Measurements from ENCODE around the gene SPDEF.
A peak's percentile ranks its signal among the peaks of the same experiment; 100 is the strongest.

The SPDEF gene

GRCh38 chr6:34514593-34515472, 41.3 kb downstream of the SPDEF start:
- peak; percentile 69 for DNase-seq (ENCODE audit: low spot score)

DNA sequence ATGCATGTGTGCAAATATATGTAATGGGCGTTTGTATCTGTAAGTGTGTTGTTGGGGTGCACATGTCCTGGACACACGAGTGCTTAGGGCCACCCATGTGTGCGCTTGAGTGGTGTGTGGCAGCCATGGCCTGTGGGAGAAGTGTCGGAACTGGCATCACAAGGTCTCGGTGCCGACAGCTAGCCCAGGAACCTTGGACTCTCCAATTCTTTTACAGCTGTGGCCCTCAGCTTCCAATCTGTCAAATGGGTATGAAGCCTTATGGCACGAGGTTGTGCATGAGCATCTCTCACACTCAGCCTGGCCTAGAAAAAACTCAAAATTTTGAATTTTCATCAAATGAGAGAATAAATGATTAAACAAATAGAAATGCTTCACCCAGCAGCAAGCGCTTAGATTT, 42.0 kb downstream of the SPDEF start:
- DNase-seq (ENCODE audit: low spot score), result no peak

GRCh38 chr6:34513646-34514045, 42.5 kb downstream of the SPDEF start:
- DNase-seq (ENCODE audit: low spot score), result no peak

DNA sequence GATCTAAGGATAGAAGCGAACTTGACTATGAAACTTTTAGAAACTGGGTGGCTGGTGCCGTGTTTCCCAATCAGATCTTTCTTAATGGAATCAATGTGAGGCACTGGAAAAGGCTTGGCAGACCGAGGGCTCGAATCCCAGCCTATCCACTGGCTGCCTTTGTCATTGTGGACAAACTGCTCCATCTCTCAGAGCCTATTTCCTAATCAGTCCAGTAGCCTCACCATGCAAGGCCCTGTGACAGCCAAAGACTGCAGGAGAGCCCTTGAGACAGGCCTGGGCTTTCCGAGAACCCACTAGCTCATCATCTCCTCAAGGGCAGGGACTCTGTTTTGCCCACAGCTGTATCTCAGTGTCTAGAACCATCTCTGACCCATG, 43.4 kb downstream of the SPDEF start:
- DNase-seq (ENCODE audit: low spot score), result peak; percentile 45

- no peak for DNase-seq (ENCODE audit: low spot score)
These were observed 44.0 kb downstream of the SPDEF start for GRCh38 chr6:34511915-34512737.

GRCh38 chr6:34511214-34511914, 44.8 kb downstream of the SPDEF start:
- no peak for DNase-seq (ENCODE audit: low spot score)

GRCh38 chr6:34510299-34510698, 45.8 kb downstream of the SPDEF start:
- no peak for DNase-seq (ENCODE audit: low spot score)

DNA sequence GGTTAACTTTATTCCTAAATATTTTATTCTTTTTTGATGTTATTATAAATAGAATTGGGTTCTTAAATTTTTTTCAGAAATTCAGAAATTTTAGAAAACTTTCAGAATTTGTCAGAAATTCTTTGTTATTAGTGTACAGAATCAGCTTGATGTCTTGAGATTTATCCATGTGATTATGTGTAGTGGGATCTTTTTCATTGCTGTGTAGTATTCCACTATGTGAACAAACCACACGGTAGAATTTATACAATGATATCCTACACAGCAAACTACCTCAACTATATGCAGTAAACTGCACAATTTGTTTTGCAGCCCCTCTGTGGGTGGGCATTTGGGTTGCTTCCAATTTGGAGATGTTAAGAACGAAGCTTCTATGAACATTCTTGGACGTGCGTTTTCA, 46.3 kb downstream of the SPDEF start:
- no peak for DNase-seq (ENCODE audit: low spot score)

DNA sequence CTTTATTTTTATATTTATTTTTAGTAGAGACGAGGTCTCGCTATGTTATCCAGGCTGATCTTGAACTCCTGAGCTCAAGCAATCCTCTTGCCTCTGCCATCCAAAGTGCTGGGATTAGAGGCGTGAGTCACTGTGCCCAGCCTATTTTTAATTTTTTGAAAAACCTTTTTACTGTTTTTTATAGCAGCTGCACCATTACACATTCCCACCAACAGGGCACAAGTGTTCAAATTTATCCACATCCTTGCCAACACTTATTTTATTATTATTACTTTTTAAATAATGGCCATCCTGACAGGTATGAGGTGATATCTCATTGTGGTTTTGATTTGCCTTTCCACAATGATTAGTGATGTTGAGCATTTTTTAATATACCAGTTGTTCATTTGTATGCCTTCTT, 47.7 kb downstream of the SPDEF start:
- no peak for DNase-seq (ENCODE audit: low spot score)

GRCh38 chr6:34506718-34507117, 49.4 kb downstream of the SPDEF start:
- DNase-seq (ENCODE audit: low spot score), result no peak

DNA sequence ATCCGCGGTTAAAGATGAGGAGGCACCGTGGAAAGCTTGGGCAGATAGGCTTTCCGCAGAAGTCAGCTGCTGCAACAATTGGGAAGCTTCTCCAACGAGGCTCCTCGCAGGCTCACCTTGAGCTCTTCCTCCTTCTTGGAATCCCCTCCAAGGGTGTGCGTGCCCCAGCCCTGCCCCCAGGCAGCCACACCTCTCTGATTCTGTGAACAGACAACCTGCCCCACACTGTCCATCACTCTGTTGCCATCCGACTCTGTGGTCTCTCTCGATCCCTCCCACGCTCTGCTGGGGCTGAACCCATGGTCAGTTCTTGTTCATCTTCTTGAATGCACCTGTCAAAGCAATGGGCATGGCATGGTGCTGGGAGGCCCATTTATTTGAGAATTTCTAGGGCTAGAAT, 58.7 kb downstream of the SPDEF start:
- DNase-seq (ENCODE audit: low spot score), result no peak

DNA sequence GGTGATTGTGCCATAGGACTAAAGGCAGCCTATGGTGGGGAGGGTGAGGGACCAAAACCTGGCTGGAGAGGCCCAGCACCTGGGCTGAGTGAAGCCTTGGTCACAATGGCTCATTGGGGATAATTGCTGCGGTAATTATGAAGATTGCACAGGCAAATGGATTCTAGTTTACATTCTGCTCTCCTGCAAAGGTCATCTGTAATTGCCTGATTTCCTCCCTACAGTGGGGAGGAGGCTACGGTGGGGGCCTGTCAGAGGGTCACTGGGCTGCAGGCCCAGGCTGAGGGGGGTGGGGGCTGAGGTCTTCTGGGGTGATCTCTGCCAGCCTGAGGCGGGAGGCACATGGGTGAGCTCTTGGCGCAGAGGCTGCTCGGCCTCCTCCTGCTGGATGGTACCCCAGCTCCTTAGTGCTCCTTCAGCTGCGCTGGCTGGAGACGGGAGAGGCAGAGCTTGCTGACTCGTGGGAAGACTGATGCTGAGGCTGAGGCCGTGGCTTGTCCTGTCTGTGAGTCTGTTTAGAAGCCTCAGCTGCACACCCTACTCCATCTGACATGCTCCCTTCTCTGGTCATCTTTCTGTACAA, 59.9 kb downstream of the SPDEF start:
- DNase-seq (ENCODE audit: low spot score), result no peak

DNA sequence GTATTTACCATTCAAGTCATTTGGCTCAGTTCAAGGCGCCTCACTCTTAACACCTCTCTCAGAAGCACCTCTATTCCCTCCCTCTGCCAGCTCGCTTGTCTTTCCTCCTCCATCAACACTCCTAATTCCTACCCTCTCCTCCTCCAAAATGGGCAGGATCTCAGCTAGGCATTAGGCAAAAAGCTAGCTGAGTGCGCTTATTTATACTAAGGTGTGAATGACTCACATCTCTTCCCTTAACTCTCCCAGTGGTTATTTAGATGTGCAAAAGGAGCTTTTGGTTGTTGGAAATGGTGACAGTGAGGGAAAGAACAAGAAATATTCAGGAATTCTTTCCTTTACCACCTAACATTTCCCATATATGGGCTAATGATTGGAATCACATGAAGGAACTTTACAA, 61.2 kb downstream of the SPDEF start:
- no peak for DNase-seq (ENCODE audit: low spot score)

DNA sequence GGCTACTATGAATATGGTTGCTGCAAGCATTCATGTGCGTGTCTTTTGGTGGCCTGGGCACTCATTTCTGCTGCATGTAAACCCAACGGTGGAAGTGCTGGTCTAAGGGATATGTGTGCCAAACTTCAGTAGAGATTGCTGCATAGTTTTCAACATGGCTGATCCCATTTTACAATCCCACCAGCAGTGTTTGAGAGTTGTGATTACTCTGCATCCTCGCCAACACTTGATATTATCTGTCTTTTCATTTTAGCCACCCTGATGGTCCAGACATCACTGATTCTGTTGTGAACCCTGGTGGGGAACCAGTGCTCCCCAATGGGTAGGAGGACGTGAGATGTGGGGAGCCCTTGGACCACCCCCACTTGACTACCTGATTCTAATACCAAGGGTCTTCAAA, 62.8 kb downstream of the SPDEF start:
- DNase-seq (ENCODE audit: low spot score), result no peak

GRCh38 chr6:34491091-34491430, 65.1 kb downstream of the SPDEF start:
- peak; percentile 81 for DNase-seq (ENCODE audit: low spot score)

DNA sequence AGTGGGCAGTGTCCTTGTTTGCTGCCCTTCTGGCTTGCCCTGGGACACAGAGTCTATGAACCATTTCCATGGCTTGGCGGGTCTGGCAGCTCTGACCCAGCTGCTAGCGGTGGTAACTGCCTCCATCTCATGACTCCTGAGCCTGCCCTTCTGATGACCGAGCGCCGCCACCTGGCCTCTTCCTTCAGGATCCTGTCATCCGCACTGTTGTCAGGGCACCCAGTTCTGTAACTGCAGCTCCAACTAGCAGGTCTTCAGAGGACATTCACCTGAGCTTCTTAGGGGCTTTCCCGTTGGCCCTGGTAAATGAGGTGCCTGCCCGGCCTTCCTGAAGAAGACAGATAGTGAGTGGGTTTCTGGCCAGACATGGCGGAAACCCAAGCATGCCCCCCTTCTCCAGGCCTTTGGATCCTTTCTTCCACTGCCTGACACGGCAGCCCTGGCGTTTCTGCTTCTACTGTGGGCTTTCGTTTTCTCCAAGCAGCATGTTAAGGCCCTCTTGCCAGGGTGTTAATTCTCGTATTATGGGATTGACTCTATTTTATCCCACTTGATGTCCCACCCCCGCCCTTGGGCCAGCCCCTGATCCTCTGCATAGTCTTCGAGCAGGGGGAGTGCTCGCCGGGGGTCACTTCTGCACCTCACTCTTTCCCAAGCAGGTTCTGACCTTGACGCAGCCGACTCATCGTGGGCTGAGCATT, 65.6 kb downstream of the SPDEF start:
- DNase-seq (ENCODE audit: low spot score), result no peak

DNA sequence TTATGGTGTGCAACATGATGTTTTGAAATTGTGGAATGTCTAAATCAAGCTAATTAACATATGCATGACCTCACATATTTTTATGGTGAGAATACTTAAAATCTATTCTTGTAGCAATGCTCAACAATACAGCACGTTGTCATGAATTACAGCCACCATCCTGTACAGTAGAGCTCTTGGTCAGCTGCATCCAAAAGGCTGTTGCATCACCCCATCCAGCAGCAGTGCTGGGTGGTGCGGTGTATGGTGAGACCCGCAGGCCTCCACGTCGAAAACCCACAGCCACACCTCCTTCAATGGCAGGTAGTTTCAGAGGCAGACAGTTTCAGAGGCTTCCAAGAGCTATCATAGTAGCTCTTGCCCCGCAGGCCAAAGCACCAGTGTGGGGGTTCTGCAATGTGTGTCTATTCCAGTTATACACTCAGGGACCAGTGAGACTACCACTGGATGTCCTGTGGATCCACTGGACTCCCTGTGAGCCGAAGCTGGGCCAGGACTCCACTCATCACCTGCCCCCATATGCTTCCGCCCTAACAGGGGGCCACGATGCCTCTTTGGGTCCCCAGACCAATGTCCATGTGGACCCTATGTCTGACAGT, 66.8 kb downstream of the SPDEF start:
- DNase-seq (ENCODE audit: low spot score), result no peak
